Stimulated activated CD4-positive, alpha-beta T cell treated with anti-CD3 and anti-CD28 coated beads, Interleukin-1b, Interleukin-23, amount 100 ng/mL, for 1 hour (primary cell): ENCODE data around the gene RSBN1L.
"Not testable (repeated sequence)": the region's sequence is repeated elsewhere in the genome, so short reads cannot be mapped to it uniquely, and the experiment has no call there.

ENCODE experiments used
- DNase-seq, 2 donors: peaks; one replicate each; pipeline ENCODE4 v3.0.0-alpha.2; 2020; ENCODE audit warnings: low read depth in 2 of 2

RSBN1L gene

DNA sequence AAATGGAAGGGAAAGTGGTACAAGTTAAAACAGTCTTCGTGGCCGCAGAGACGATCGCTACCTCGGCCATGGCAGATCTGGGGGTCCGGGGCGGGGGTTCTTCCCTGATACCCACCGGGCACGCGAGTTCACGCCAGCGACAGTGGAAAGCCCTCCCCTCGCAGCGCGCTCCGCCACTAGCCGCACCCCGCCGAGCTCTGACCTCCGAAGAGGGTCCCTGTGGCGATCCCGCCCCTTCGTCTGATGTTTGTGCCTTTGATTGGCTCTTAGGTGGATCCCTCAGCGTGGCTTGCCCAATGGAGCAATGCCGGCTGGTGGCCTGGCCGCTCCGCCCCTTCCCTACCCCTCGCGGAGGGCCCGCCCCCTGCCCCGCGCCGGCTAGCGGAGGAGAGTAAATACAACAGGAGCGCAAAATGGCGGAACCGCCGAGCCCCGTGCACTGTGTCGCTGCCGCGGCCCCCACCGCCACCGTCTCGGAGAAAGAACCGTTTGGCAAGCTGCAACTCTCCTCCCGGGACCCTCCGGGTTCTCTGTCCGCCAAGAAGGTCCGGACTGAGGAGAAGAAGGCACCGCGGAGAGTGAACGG lies at the start of gene RSBN1L:
Gene RSBN1L, plus strand, starts transcription at position 403 of the 586 bp plus-strand sequence. Its CDS starts 11 bp downstream, at position 414.
- peak; percentile 93 to 96 for DNase-seq

DNA sequence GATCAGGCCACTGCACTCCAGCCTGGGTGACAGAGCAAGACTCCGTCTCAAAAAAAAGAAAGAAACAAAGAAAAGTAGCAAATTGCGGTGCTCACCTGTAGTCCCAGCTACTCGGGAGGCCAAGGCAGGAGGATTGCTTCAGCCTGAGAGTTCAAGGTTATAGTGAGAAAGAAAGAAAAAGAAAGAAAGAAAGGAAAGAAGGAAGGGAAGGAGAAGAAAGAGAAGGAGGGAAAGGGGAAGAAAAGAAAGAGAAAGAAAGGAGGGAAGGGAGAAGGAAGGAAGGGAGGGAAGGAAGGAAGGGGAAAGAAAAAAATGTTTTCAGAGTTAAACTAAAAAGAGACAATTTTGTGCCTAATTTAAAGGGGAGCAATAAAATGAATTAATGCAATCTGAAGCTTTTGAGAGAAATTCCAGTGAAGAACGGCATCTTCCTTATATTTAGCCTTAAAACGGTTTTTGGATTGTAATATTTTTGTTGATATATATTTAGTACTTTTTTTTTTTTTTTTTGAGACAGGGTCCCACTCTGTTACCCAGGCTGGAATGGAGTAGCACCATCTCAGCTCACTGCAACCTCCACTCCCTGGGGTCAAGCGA lies 47.4 kb upstream of the RSBN1L start:
- DNase-seq: no peak

DNA sequence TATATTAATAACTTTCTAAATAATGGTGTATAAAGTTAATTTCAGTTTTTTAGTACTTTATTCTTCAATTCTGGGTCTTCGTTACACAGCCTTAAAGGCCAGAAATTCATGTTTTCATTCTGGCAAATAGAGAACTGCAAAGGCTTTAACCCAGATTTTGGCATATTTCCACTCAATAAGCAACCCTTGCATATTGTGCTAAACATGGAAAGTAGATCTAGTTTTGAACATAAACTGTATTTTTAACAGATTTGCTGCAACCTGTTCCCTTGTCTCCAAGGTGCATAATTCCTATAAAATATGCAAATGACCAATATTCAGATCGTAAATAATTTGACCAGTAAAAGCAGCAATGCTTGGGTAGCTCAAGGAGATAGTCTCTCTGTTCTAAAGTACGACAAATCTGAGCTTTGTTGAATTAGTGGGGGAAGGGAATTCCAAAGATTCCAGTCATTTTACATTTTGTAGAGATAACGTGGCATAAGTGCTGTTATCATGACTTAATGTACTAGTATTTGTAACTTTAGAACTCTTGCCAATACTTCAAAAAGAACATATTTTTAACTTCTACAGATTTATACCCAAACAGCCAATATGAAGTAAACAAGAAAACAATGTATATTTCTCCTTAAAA lies 46.4 kb upstream of the RSBN1L start:
- DNase-seq: no peak

DNA sequence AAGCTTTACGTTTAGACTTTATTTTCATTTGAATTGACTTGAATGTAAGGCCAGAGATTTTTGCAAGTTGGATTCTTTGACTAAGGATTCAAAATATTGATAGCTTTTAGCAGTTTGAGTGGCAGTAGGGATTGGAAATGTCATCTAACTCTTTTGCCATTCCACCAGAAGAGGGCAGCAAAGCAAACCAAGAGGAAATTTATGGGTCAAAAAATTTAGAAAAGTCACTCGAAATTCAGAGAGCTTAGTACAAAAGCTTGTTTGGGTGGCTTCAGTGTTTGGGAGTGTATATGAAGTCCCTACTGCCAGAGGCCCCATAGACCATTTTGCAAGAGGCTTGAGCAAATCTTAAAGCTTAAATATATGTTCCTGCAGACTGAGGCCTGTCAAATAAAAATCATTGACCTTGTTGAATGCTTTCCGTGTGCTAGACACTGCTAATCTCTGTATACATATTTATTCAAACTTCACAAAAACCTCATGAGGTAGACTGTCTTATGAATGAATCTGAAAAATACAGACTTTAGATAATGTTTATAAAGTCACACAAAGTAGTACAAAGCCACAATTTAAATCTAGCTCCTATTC lies 44.6 kb upstream of the RSBN1L start:
- DNase-seq: no peak

DNA sequence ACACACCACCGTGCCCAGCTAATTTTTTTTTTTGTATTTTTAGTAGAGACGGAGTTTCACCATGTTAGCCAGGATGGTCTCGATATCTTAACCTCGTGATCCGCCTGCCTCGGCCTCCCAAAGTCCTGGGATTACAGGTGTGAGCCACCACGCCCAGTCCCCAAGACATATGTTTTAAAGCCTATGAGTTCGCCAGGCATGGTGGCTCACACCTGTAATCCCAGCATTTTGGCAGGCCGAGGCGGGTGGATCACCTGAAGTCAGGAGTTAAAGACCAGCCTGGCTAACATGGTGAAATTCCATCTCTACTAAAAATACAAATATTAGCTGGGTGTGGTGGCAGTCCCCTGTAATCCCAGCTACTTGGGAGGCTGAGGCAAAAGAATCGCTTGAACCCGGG lies 43.4 kb upstream of the RSBN1L start:
- DNase-seq: not testable (repeated sequence)

DNA sequence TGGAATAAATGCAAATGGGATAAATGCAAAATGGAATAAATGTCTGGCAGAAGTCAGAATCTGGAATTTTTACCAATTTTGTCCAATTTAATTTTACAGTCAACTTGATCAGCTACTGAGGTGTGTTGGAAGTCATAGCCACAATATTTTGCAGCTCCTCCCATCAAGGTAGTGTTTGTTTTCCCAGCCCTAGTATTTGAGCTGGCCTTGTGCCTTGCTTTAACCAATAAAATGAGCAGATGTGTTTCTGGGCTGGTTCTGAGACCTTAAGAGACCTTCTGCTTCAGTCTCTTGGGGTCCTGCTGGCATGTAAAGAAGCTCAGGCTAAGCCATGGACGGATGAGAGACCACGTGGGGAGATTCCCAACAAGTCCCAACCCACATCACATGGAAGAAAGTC lies 42.7 kb upstream of the RSBN1L start:
- no peak for DNase-seq

DNA sequence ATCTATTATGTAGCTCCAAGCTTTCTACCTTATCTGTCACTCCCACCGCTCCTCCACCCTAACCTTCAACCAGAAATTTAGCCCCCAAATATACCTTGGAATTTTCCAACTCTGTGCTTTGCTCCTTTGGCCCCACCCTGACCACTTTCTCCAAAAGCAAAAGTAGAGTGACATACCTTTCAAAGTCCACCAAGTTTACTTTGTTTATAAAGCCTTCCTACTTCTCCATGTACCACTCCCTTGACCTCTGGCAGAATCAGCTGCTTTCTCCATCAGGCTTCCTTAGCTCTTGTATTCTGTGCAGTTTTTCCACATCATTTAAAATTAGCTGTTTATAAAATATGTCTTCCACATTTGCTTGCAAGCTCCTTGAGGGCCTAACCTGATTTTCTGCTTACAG lies 40.9 kb upstream of the RSBN1L start:
- no peak for DNase-seq

DNA sequence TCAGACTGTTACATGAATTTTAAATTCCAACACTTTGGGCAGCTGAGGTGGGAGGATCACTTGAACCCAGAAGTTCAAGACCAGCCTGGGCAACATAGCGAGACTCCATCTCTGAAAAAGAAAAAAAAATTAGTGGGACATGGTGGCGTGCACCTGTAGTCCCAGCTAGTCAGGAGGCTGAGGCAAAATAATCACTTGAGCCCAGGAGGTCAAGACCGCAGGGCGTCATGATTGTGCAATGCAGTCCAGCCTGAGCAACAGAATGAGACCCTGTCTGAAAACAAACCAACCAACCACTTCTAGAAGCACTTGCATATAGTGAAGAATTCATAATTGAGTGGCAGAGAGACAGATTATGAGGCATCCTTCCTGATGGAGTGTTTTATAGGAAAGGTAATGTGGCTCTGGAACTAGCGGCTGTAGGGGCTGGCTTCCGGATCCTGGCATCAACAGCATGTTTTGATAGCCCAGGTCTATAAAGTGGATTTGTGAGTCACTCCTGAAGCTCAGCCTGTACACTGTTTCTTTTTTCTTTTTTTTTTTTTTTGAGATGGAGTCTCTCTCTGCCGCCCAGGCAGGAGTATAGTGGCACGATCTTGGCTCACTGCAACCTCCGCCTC lies 40.3 kb upstream of the RSBN1L start:
- no peak for DNase-seq

DNA sequence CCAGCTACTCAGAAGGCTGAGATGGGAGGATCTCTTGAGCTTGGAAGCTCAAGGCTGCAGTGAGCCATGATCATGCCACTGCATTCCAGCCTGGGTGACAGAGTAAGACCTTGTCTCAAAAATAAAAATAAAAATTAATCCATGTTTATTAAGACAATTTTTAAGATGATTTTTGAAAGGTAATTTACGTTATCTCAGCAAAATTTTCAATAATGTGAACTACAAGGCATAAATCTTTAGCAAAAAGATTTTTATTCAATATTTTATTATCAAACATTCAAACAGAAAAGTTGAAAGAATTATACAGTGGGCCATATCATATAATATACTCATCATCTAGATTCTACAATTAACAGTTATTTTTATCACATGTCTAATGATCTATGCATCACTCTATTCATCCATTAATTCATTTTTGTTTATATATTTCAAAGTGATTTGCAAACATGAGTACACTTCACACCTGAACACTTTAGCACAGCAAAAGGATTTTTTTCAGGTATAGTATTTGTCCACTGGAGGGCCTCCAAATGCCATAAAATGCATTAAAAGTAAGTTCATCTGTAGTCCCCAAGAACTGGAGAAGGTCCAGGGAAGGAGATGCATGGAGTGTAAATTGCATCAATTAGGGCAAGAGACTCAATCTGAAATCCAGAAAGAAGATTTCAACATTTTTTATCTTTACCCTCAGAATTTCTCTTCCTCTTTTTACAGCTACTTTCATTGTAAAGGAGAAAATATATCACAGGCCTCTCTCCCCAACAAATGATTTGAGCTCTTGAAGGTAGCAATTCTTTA lies 38.6 kb upstream of the RSBN1L start:
- DNase-seq: no peak

DNA sequence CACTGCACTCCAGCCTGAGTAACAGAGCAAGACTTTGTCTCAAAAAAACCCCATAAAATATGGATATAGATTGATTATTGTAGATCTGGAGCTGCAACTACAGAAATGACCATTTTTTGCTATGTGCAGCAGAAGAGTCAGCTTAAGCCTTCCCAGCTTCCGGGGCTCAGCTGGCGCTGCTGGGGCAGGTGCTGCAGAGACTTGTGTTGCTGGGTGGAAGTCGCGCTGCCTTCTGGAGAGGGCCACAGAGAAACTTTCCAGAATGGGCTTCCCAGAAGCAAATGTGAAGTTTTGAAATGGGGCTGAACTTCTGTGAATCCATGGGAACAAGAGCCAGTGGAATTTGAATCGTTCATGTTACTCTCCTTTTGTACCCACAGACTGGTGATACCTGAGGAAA lies 37.3 kb upstream of the RSBN1L start:
- no peak for DNase-seq

DNA sequence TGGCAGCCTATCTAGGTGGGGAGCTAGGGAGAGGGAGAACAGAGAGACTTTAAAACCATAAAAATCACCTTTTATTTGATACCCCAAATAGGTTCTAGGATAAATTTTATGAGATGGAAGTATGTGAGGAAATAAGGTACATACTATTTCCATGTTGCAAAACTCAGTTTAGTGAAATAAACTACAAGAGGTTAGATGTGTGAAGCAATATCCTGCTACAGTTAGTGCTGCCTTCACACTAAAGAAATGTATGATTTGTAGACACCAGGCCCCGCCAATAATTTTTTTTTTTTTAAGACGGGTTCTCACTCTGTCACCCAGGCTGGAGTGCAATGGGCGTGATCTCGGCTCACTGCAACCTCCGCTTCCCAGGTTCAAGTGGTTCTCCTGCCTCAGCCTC lies 34.4 kb upstream of the RSBN1L start:
- DNase-seq: no peak

DNA sequence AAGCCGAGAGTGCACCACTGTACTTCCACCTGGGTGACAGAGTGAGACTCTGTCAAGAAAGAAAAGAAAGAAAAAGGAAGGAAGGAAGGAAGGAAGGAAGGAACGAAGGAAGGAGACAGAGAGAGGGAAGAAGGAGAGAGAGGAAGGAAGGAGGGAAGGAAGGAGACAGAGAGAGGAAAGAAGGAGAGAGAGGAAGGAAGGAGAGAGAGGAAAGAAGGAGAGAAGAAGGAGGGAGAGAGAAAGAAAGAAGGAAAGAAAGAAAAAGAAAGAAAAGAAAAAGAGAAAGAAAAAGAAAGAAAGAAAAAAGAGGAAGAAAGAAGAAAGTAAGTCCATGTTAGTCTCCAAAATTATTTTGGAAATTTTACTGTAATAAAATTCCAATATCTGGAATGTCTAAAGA lies 33.4 kb upstream of the RSBN1L start:
- no peak for DNase-seq

DNA sequence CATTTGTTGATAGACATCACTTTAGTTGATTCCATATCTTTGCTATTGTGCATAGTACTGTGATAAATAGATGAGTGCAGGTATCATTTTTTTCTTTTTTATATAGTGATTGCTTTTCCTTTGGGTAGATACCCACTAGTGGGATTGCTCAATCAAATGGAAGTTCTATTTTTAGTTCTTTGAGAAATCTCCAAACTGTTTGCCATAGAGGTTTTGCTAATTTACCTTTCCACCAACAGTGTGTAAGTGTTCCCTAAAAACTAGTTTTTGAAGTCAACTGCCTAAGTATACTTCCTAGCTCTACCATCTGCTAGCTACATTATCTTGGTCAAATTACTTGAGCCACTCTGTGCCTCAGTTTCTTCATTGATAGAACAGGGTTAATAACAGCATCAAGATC lies 31.5 kb upstream of the RSBN1L start:
- no peak for DNase-seq

DNA sequence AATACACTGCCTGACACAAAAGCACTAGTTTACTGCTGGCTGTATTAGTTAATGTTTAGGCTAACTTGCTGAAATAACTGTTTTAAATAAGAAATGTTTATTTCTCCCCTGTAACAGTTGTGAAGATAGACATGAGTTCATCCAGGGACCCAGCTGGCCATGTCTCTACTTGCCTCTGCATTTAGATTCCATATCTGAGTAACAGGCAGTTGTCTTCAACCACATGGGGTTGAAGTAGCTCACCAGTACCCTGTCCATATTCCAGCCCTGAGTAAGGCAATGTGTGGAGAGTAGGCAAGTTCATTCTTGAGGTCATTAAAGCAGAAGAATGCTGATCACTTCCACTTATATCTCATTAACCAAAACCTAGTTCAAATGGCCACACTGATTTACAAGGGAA lies 31.1 kb upstream of the RSBN1L start:
- no peak for DNase-seq

DNA sequence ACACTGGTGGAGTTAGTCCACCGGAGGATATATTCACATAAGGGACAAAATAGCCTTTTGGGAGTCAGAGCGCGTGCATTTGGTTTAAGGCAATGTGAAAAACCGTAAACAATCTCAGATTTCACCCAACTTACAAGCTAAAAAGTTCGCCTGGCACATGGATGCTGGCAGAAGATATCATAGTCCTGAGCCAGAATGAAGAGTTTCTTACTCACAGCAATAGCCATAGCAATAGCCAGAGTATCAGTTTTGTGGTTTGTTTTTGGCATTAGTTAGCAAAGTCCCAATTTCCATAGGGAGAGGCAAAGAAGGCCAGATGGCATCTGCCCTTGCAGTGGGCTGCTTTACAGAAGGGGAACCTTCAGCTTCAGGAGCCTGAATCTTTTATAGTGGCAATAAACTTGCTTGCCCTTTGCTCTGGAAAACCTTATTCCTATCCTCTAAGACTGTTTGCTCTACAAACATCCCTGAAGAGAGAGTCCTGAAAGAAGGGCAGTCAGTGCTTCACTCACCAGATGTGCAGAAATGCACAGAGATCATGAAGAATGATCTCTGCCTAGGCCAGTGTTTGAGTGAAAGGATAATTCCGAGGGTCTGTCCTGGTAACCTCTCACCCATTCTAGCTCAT lies 28.7 kb upstream of the RSBN1L start:
- no peak for DNase-seq

DNA sequence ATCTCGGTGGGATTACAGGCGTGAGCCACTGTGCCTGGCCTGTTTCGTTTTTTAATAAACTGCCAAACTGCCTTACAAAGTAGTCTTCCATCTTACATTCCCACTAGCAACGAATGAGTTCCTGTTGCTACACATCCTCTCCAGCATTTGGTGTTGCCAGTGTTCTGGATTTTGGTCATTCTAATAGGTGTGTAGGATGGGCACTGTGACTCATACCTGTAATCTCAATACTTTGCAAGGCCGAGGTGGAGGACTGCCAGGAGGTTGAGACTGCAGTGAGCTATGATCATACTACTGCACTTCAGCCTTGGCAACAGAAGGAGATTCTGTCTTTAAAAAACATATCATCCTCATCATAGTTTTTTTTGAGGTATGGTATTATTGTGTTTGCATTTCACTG lies 21.4 kb upstream of the RSBN1L start:
- no peak for DNase-seq

DNA sequence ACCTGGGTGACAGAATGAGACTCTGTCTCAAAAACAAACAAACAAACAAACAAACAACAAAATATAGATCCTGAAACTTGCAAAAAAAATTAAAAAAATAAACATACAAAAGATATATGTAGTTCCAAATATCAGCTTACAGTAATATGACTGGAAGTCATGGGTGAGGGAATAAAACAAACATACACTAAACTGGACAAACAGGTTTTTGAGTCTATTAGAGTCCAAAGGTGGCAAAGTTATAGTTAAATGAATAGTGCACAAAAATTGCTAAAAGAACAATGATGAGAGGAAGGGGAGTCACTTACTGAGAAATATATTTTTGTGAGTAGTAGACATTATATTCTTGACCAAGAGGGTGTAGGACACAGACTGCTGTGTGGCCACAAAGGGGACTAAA lies 16.7 kb upstream of the RSBN1L start:
- DNase-seq: no peak

DNA sequence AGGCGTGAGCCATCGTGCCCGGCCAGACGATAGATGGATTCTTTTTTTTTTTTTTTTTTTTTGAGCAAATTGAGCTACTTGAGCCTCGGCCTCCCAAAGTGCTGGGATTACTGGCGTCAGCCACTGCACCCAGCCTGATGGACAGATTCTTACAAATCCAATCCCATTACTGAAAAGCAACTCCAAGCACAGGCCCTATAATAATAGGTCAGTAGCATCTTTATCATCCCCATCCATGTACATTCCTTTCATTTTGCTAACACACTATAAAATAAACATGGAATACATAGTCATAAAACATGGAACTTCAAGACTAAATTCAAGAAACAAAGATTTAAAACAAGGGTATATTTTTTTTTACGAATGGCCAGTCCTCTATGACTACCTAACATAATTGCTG lies 16.0 kb upstream of the RSBN1L start:
- no peak for DNase-seq

DNA sequence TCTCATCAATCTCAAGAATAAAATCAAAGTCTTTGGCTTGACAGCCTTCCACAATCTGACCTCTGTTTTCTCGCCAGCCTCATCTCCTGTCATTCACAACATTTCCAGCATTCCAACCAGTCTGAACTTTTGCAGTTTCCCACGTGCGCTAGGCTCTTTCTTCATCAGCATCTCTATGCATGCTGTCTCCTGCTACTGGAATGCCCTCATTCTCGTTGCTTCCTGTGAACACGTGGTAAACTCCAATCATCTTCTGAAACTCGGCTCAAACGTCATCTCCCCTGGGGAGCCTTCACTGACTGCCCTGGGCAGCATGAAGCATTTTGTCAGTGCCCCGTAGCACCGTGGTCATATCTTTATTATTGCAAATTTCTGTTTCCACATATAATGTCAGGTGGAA lies 12.2 kb upstream of the RSBN1L start:
- no peak for DNase-seq

DNA sequence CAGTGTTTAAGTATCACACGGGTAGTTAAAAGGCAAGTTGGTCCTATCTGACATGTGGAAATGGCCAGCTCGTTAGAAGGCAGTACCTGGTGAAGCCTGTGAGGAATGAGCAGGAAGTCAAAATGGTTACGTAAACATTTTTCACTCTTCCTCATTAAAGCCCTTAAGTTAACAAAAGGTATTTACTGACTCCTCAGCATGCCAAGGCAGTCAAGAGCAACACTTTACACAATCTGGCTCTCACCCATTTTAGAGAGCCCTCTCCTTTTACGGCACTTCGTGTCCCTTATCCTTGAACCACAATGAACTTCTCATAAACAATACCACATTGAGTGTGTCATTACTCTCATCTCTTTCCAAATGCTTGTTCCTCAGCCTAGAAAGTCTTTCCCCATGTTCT lies 11.0 kb upstream of the RSBN1L start:
- DNase-seq: no peak

DNA sequence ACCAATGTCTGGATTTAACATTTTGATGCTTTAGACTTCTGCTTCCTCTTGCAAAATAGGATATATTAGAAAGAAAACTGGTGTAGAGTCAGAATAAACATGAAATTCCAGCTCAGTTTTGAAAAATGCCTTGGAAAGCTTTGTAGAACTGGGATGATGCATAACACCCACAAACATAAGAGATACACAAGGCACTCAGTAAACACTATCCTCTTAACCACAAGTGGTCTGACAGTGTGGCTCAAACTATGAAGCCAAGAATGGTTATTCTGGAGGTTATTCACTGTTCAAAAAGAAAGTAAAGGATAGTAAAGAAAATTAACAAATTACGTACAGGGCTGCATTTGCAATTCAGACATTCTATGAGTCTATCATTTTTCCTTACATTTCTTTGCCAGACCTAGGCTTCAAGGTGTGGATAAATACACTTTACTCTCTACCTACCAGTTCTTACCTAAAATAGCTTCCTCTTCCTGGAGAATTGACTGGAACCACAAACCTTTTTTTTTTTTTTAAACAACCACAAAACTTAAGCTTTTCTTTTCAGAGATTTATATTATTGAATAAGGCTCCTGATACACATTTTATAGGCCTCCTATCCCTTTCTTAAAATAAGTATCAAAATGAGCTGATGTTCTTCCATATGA lies 9.0 kb upstream of the RSBN1L start:
- DNase-seq: no peak
